Measurements from ENCODE around the gene PHRF1. TPM values are rescaled to one million over a fixed set of nuclear protein-coding genes. Genes with fewer than 3 reads are reported as not detected.

The PHRF1 gene
- total and polyA plus RNA-seq, 2 donors (not counting 3 experiments of a cell fraction or from before 2014, with no cell fraction given), result 14.2 to 39.4 TPM

DNA sequence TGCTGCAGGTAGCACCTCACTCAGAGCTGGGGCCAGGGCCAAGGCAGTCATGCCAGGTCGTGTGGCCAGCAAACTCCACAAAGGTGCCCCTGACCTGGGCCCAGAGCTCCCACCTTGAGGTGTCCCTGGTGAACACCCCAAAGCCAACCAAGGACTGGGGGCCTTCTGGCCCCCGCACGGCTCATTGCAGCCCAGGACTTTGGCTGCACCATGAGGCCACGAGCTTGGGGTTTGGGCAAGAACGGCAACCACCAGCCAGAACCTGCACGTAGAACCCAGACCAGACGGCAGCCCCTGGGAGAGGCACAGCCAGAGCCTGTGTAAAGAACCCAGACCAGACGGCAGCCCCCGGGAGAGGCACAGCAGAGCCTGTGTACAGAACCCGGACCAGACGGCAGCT is 31.1 kb upstream of the PHRF1 start:
- Histone ChIP-seq H3K9me3 (replicated peaks; ENCODE audit: control insufficient read depth, insufficient read depth, low read length) (no peaks in the 10 kb centered on the region), H3K27me3 (ENCODE audit: control insufficient read depth in 2 of 2, insufficient read depth in 2 of 2, low read length in 2 of 2) (no peaks in the 10 kb centered on the region), H3K9ac (replicated peaks; ENCODE audit: extremely low read depth, insufficient read depth, low read length) (no peak overlapping the region), H3K36me3 (ENCODE audit: control insufficient read depth in 2 of 2, extremely low read depth in 1 of 2, insufficient read depth in 2 of 2, low read length in 2 of 2) (no peaks in the 10 kb centered on the region), H3K9me1 (replicated peaks; ENCODE audit: control insufficient read depth, extremely low read depth, insufficient read depth, low read length) (no peaks in the 10 kb centered on the region), H3K4me1 (ENCODE audit: control insufficient read depth, extremely low read depth, insufficient read depth, low read length) (no peaks in the 10 kb centered on the region), H3K4me3 (replicated peaks in 1 of 3; ENCODE audit: insufficient read depth in 1 of 3, low read depth in 1 of 3, low read length in 3 of 3) (no peak overlapping the region), H3K4me2 (ENCODE audit: insufficient read depth, low read length) (no peak overlapping the region), H4K20me1 (replicated peaks; ENCODE audit: control insufficient read depth, extremely low read depth, insufficient read depth, low read length) (no peaks in the 10 kb centered on the region), H3K27ac (ENCODE audit: insufficient read depth, low read depth, low read length) (no peak overlapping the region), H2AFZ (ENCODE audit: low read depth, low read length) (no peak overlapping the region), H3K79me2 (ENCODE audit: control insufficient read depth, insufficient read depth, low read length) (no peaks in the 10 kb centered on the region)
- BruUV-seq (replicated peaks), result no TSS peak
- TF ChIP-seq EZH2 (IDR thresholded peaks at IDR 0.05; ENCODE audit: borderline replicate concordance, low read depth, low read length, severe bottlenecking) (no peak), MYC (IDR thresholded peaks at IDR 0.05; ENCODE audit: low read depth, low read length) (no peak), POLR2A (IDR thresholded peaks at IDR 0.05; ENCODE audit: low read depth, low read length) (no peak)
- TF ChIP-seq, protein P1, sequence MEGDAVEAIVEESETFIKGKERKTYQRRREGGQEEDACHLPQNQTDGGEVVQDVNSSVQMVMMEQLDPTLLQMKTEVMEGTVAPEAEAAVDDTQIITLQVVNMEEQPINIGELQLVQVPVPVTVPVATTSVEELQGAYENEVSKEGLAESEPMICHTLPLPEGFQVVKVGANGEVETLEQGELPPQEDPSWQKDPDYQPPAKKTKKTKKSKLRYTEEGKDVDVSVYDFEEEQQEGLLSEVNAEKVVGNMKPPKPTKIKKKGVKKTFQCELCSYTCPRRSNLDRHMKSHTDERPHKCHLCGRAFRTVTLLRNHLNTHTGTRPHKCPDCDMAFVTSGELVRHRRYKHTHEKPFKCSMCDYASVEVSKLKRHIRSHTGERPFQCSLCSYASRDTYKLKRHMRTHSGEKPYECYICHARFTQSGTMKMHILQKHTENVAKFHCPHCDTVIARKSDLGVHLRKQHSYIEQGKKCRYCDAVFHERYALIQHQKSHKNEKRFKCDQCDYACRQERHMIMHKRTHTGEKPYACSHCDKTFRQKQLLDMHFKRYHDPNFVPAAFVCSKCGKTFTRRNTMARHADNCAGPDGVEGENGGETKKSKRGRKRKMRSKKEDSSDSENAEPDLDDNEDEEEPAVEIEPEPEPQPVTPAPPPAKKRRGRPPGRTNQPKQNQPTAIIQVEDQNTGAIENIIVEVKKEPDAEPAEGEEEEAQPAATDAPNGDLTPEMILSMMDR (IDR thresholded peaks at IDR 0.05; ENCODE audit: extremely low read depth in 1 of 2, insufficient read depth in 1 of 2, low read depth in 1 of 2, low read length in 2 of 2), result no peak
- POLR2A ChIA-PET, result no interaction called here
- DNase-seq (ENCODE audit: low read depth, low spot score) (no peak), FAIRE-seq (no peak)
- intact Hi-C loops (cut with micrococcal nuclease) (no loop called here), dilution Hi-C loops (cut with MboI; ENCODE audit: extremely low pct_ligation_motif_present, low sequenced_read_pairs) (no loop called here)
- CTCF ChIA-PET, result interaction anchor here (1.9 kb wide), 1 partner anchor 10 kb away, joined by 7 read pairs; no protein-coding TSS in a partner anchor

DNA sequence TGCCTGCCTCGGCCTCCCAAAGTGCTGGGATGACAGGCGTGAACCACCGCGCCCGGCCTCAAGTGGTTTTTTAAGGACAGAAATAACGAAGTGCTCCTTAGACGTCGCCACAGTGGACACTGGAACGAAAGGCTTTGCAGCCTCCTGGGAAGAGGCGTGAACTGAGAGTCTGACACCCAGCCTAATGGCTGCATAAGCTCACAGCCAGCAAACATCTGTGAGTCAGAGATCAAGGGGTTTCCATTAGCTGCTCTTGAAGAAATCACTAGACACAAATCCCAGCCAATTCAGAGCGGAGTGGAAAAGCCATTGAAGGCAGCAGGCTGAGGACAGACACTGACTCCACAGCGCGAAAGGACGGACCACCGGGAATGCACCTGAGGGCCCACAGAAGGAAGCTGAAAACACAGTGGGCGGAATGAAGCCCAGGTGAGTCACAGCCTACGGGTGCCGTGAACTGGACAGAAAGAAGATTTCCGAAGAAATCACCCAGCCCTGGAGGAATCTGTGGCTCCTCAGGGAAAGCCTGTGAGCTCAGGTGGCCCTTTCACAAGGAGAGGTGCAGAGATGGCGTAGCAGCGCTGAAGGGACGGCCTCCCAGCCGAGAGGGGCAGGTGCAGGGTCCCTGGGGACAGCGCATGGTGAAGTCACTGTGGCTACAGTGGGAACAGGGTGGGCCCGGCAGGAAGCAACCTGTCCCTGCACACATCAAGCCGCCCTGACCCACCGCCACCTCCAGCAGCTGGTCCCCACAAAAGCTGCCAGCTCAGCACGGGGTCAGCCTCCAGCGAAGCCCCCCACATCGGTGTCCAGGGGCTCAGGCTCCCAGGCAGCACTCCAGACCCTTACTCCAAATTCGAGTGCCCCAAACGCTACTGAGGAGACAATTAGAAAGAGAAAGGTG is 27.3 kb upstream of the PHRF1 start:
- no peak for FAIRE-seq
- H3K27ac ChIP-seq (ENCODE audit: insufficient read depth, low read depth, low read length), result no peak overlapping the region
- H4K20me1 ChIP-seq (replicated peaks; ENCODE audit: control insufficient read depth, extremely low read depth, insufficient read depth, low read length), result no peaks in the 10 kb centered on the region
- H3K9ac ChIP-seq (replicated peaks; ENCODE audit: extremely low read depth, insufficient read depth, low read length), result no peak overlapping the region
- no peaks in the 10 kb centered on the region for H3K9me1 ChIP-seq (replicated peaks; ENCODE audit: control insufficient read depth, extremely low read depth, insufficient read depth, low read length)
- intact Hi-C loops (cut with micrococcal nuclease) (no loop called here), dilution Hi-C loops (cut with MboI; ENCODE audit: extremely low pct_ligation_motif_present, low sequenced_read_pairs) (no loop called here)
- no peaks in the 10 kb centered on the region for H3K9me3 ChIP-seq (replicated peaks; ENCODE audit: control insufficient read depth, insufficient read depth, low read length)
- H3K79me2 ChIP-seq (ENCODE audit: control insufficient read depth, insufficient read depth, low read length), result no peaks in the 10 kb centered on the region
- no peak overlapping the region for H2AFZ ChIP-seq (ENCODE audit: low read depth, low read length)
- H3K4me1 ChIP-seq (ENCODE audit: control insufficient read depth, extremely low read depth, insufficient read depth, low read length), result no peaks in the 10 kb centered on the region
- no TSS peak for BruUV-seq (replicated peaks)
- H3K4me2 ChIP-seq (ENCODE audit: insufficient read depth, low read length), result no peak overlapping the region
- DNase-seq (ENCODE audit: low read depth, low spot score), result no peak
- H3K36me3 ChIP-seq (ENCODE audit: control insufficient read depth in 2 of 2, extremely low read depth in 1 of 2, insufficient read depth in 2 of 2, low read length in 2 of 2), result no peaks in the 10 kb centered on the region
- no peak for TF ChIP-seq JUN (IDR thresholded peaks at IDR 0.05; ENCODE audit: borderline replicate concordance, insufficient read depth, insufficient read length, low read depth)
- TF ChIP-seq EZH2 (IDR thresholded peaks at IDR 0.05; ENCODE audit: borderline replicate concordance, low read depth, low read length, severe bottlenecking), result no peak
- TF ChIP-seq POLR2AphosphoS5 (IDR thresholded peaks at IDR 0.05; ENCODE audit: insufficient read depth, low read depth, low read length), result no peak
- TF ChIP-seq MYC (IDR thresholded peaks at IDR 0.05; ENCODE audit: low read depth, low read length), result no peak
- TF ChIP-seq, protein P1 (IDR thresholded peaks at IDR 0.05; ENCODE audit: extremely low read depth in 1 of 2, insufficient read depth in 1 of 2, low read depth in 1 of 2, low read length in 2 of 2), result no peak
- TF ChIP-seq, protein P2, sequence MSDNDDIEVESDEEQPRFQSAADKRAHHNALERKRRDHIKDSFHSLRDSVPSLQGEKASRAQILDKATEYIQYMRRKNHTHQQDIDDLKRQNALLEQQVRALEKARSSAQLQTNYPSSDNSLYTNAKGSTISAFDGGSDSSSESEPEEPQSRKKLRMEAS (IDR thresholded peaks at IDR 0.05; ENCODE audit: insufficient read depth, insufficient read length), result no peak
- no peak for TF ChIP-seq FOS (IDR thresholded peaks at IDR 0.05; ENCODE audit: borderline replicate concordance, insufficient read depth, low read length)
- no peak for TF ChIP-seq GATA2 (IDR thresholded peaks at IDR 0.05; ENCODE audit: insufficient read depth, insufficient read length, low read depth, low read length)
- TF ChIP-seq POLR2A (IDR thresholded peaks at IDR 0.05; ENCODE audit: low read depth, low read length), result no peak
- ChIA-PET CTCF (interaction anchor here (1.2 kb wide), 1 partner anchor 16 kb away, joined by 3 read pairs; no protein-coding TSS in a partner anchor), POLR2A (no interaction called here)
- H3K4me3 ChIP-seq (replicated peaks in 1 of 3; ENCODE audit: insufficient read depth in 1 of 3, low read depth in 1 of 3, low read length in 3 of 3), result no peak overlapping the region
- no peaks in the 10 kb centered on the region for H3K27me3 ChIP-seq (ENCODE audit: control insufficient read depth in 2 of 2, insufficient read depth in 2 of 2, low read length in 2 of 2)
